SK-N-SH (cell line): Measurements from ENCODE around the gene TUBGCP5. TPM values are rescaled to one million over a fixed set of nuclear protein-coding genes. Genes with fewer than 3 reads are reported as not detected.

Experiments used
- CTCF ChIA-PET: fragments of 300-600, 350-600 bp; formaldehyde crosslinking; extraction: SDS; loops from one replicate; lab custom pipeline; 2021; lab: Yijun Ruan, JAX
- POLR2A ChIA-PET: fragments of 350-600 bp; sonication (Branson Sonifier 250); formaldehyde crosslinking; extraction: SDS; loops from one replicate; lab custom pipeline; 2020; ENCODE audit warnings: antibody characterized with exemption, inconsistent platforms; lab: Yijun Ruan, JAX
- DNase-seq: peaks from one replicate; pipeline ENCODE4 v3.0.0; 2012
- H2AFZ ChIP-seq: fragments of 200-600 bp; sonication (generic); 2 replicates; pipeline ENCODE4 v1.8.1; 2016; ENCODE audit warnings: antibody characterized with exemption, mild to moderate bottlenecking, low read depth
- H3F3A ChIP-seq: fragments of 200-600 bp; sonication (generic); replicated peaks from 2 replicates; pipeline ENCODE3; 2016; ENCODE audit warnings: antibody characterized with exemption, mild to moderate bottlenecking; ENCODE audit not compliant: insufficient read depth
- H3K27ac ChIP-seq, 2 experiments: fragments of 200-500 bp in 1 of 2; fragments of 200-600 bp in 1 of 2; sonication (Bioruptor generic) in 1 of 2; sonication (generic), shearing (Covaris generic) in 1 of 2; 2 replicates each; pipeline versions ENCODE4 v1.5.1 to v1.6.1; 2014 to 2016; ENCODE audit warnings: low read depth in 2 of 2, inconsistent platforms in 1 of 2, low read length in 1 of 2, mild to moderate bottlenecking in 1 of 2, mixed read lengths in 1 of 2
- H3K27me3 ChIP-seq: fragments of 200-600 bp; sonication (generic), shearing (Covaris generic); 2 replicates; pipeline ENCODE4 v1.6.1; 2016; ENCODE audit warnings: mixed run types; ENCODE audit not compliant: insufficient read depth
- H3K36me3 ChIP-seq, 2 experiments: fragments of 200-500 bp in 1 of 2; fragments of 200-600 bp in 1 of 2; sonication (Bioruptor generic) in 1 of 2; sonication (generic) in 1 of 2; replicated peaks in 1 of 2; 2 replicates each; pipeline versions ENCODE3 to v1.5.1; 2014 to 2016; ENCODE audit warnings: low read length in 1 of 2, mild to moderate bottlenecking in 1 of 2; ENCODE audit not compliant: insufficient read depth in 2 of 2, control insufficient read depth in 1 of 2
- H3K4me1 ChIP-seq, 2 experiments: fragments of 200-500 bp in 1 of 2; fragments of 200-600 bp in 1 of 2; sonication (Bioruptor generic) in 1 of 2; sonication (generic), shearing (Covaris generic) in 1 of 2; 2 replicates each; pipeline versions ENCODE4 v1.5.1 to v1.6.1; 2014 to 2016; ENCODE audit warnings: low read depth in 1 of 2, low read length in 1 of 2, mixed run types in 1 of 2; ENCODE audit not compliant: insufficient read depth in 2 of 2, control insufficient read depth in 1 of 2
- H3K4me2 ChIP-seq: fragments of 200-600 bp; sonication (generic), shearing (Covaris generic); 2 replicates; pipeline ENCODE4 v1.6.1; 2017; ENCODE audit warnings: mixed run types
- H3K4me3 ChIP-seq, 2 experiments: fragments of 200-500 bp in 1 of 2; fragments of 200-600 bp in 1 of 2; sonication (Bioruptor generic) in 1 of 2; sonication (generic), shearing (Covaris generic) in 1 of 2; 2 replicates each; pipeline versions ENCODE4 v1.5.1 to v1.8.1; 2014 to 2016; ENCODE audit warnings: low read depth in 2 of 2, inconsistent platforms in 1 of 2, low read length in 1 of 2, mild to moderate bottlenecking in 1 of 2, mixed read lengths in 1 of 2, moderate library complexity in 1 of 2
- H3K79me2 ChIP-seq: fragments of 200-600 bp; sonication (generic); 2 replicates; pipeline ENCODE4 v1.8.1; 2017; ENCODE audit warnings: mild to moderate bottlenecking; ENCODE audit not compliant: insufficient read depth
- H3K9ac ChIP-seq: fragments of 200-600 bp; sonication (generic); 2 replicates; pipeline ENCODE4 v1.6.1; 2017; ENCODE audit warnings: mixed run types
- H3K9me2 ChIP-seq: fragments of 200-600 bp; sonication (generic); 2 replicates; pipeline ENCODE4 v1.6.1; 2017; ENCODE audit warnings: mixed run types
- H3K9me3 ChIP-seq: fragments of 200-600 bp; sonication (generic); 2 replicates; pipeline ENCODE4 v1.6.1; 2017; ENCODE audit warnings: mixed run types, mild to moderate bottlenecking, moderate library complexity
- H4K20me1 ChIP-seq: fragments of 200-600 bp; sonication (generic); 2 replicates; pipeline ENCODE4 v1.6.1; 2017; ENCODE audit warnings: mild to moderate bottlenecking, mixed run types; ENCODE audit not compliant: insufficient read depth
- CTCF ChIP-seq: fragments of 200-600 bp; sonication (generic); IDR thresholded peaks from 2 replicates; pipeline ENCODE4 v1.6.1; 2017; ENCODE audit warnings: antibody characterized with exemption, mild to moderate bottlenecking, moderate library complexity
- FOXM1 ChIP-seq: IDR thresholded peaks from 2 replicates; pipeline ENCODE4 v1.4.0; 2012; ENCODE audit warnings: low read depth, mild to moderate bottlenecking
- MEF2A ChIP-seq: IDR thresholded peaks from 2 replicates; pipeline ENCODE4 v1.4.0; 2012; ENCODE audit warnings: low read depth, borderline replicate concordance
- RFX5 ChIP-seq: IDR thresholded peaks from 2 replicates; pipeline ENCODE4 v1.6.1; 2012; ENCODE audit warnings: mild to moderate bottlenecking, improper control_type of control experiment, low read length
- SIN3A ChIP-seq: IDR thresholded peaks from 2 replicates; pipeline ENCODE4 v1.6.1; 2012; ENCODE audit warnings: low read depth, mild to moderate bottlenecking, low read length, moderate library complexity, borderline replicate concordance
- SMC3 ChIP-seq: IDR thresholded peaks from 2 replicates; pipeline ENCODE4 v1.6.1; 2012; ENCODE audit warnings: low read depth, low read length, improper control_type of control experiment
- TAF1 ChIP-seq: IDR thresholded peaks from 2 replicates; pipeline ENCODE4 v1.6.1; 2012; ENCODE audit warnings: low read depth, mild to moderate bottlenecking, low read length, moderate library complexity, borderline replicate concordance
- USF1 ChIP-seq: IDR thresholded peaks from 2 replicates; pipeline ENCODE4 v1.4.0; 2012; ENCODE audit warnings: low read depth, borderline replicate concordance
- WGBS: methylation state at CpG from one replicate; pipeline ENCODE4 v1.1.6; 2017; ENCODE audit warnings: low lambda C conversion rate; 5-methylcytosine and 5-hydroxymethylcytosine counted together
- polyA plus RNA-seq, 3 experiments: library from polyadenylated mRNA; depleted of rRNA; stranded (reverse); fragments of >200 nt; gene quantifications; 2 replicates each; pipeline ENCODE4 v1.2.3, GENCODE V29; 2012
- TF ChIP-seq, protein P1 (sequence below): IDR thresholded peaks from 2 replicates; pipeline ENCODE4 v1.6.1; 2012; ENCODE audit warnings: mild to moderate bottlenecking, low read depth, low read length, moderate library complexity

The TUBGCP5 gene
- polyA plus RNA-seq, 1 of the 3 experiments (the other 2 are of a cell fraction) = 8.7 TPM

DNA sequence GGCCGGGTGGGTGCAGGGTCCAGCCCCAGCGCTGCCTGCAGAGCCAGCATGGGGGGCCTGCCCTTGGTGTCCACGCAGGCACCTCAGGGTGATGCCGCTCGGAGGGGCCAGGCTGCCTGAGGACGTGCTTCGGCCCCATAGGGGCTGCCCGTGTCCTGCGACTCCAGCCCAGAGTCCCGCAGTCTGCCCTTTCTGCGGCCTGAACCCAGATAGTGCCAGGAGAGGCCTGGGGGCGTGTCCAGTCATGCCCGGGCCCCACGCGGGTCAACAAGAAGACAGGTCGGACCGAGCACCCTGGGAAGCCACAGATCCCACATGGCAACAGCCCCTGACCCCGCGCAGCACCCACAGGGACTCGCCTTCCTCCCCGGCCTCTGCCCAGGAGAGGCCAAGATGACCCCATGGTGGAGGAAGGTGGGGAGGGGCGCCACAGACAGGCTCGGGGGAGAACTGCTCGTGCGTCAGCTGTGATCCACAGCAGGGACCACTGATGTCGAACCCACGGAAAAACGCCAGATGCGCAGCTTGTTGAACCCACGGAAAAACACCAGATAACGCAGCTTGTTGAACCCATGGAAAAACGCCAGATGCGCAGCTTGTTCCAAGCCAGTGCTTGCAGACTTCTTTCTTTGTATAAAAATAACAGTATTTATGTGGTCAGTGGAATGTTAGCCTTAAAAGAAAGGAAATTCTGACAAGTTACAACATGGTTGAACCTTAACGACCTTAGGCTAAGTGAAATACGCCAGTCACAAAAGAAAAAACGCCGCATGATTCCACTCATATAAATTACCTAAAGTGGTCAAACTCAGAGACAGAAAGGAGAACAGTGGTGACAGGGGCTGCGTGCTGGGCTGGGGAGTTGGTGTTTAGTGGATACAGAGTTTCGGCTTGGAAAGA lies 87.7 kb downstream of the TUBGCP5 start:
- peaks cover 0 to 3% of the 10 kb centered on the region in 2 experiments for H3K36me3 ChIP-seq
- ChIA-PET CTCF (no interaction called here), POLR2A (no interaction called here)
- no peaks in the 10 kb centered on the region for H3K9me3 ChIP-seq
- peaks cover 8% of the 10 kb centered on the region for H3F3A ChIP-seq
- no peaks in the 10 kb centered on the region for H3K9me2 ChIP-seq
- H3K9ac ChIP-seq = no peak overlapping the region
- TF ChIP-seq USF1 (no peak), CTCF (no peak), SIN3A (no peak), FOXM1 (no peak), SMC3 (no peak), RFX5 (no peak), MEF2A (no peak), TAF1 (no peak)
- TF ChIP-seq, protein P1, sequence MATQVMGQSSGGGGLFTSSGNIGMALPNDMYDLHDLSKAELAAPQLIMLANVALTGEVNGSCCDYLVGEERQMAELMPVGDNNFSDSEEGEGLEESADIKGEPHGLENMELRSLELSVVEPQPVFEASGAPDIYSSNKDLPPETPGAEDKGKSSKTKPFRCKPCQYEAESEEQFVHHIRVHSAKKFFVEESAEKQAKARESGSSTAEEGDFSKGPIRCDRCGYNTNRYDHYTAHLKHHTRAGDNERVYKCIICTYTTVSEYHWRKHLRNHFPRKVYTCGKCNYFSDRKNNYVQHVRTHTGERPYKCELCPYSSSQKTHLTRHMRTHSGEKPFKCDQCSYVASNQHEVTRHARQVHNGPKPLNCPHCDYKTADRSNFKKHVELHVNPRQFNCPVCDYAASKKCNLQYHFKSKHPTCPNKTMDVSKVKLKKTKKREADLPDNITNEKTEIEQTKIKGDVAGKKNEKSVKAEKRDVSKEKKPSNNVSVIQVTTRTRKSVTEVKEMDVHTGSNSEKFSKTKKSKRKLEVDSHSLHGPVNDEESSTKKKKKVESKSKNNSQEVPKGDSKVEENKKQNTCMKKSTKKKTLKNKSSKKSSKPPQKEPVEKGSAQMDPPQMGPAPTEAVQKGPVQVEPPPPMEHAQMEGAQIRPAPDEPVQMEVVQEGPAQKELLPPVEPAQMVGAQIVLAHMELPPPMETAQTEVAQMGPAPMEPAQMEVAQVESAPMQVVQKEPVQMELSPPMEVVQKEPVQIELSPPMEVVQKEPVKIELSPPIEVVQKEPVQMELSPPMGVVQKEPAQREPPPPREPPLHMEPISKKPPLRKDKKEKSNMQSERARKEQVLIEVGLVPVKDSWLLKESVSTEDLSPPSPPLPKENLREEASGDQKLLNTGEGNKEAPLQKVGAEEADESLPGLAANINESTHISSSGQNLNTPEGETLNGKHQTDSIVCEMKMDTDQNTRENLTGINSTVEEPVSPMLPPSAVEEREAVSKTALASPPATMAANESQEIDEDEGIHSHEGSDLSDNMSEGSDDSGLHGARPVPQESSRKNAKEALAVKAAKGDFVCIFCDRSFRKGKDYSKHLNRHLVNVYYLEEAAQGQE = no peak
- no peaks in the 10 kb centered on the region for H3K27me3 ChIP-seq
- WGBS = 95% methylated on average over 19 of the region's 39 CpGs
- peaks cover 0 to 41% of the 10 kb centered on the region in 2 experiments; a peak in 3 of 4 replicates for H3K4me1 ChIP-seq
- H2AFZ ChIP-seq = no peak overlapping the region
- peak overlapping the region in 1 of 2 experiments; percentile 39; a peak in 1 of 4 replicates for H3K27ac ChIP-seq
- peaks cover 98% of the 10 kb centered on the region for H3K79me2 ChIP-seq
- no peak overlapping the region for H3K4me2 ChIP-seq
- H4K20me1 ChIP-seq = peaks cover 88% of the 10 kb centered on the region
- DNase-seq = no peak
- H3K4me3 ChIP-seq = no peak overlapping the region
